GM23248 (cell line): ENCODE results near the gene PHF21A. TPM values are rescaled to one million over a fixed set of nuclear protein-coding genes. Genes with fewer than 3 reads are reported as not detected.

Experiments used
- DNase-seq: peaks from one replicate; pipeline ENCODE4 v3.0.0-alpha.2; 2015
- H2AFZ ChIP-seq: fragments of 200-600 bp; sonication (generic); 2 replicates; pipeline ENCODE4 v1.6.1; 2016; ENCODE audit warnings: antibody characterized with exemption
- H3F3A ChIP-seq: fragments of 200-600 bp; sonication (generic); 2 replicates; pipeline ENCODE4 v1.6.1; 2016; ENCODE audit warnings: mild to moderate bottlenecking, antibody characterized with exemption, mixed run types; ENCODE audit not compliant: insufficient read depth
- H3K27ac ChIP-seq: fragments of 200-600 bp; sonication (generic); 2 replicates; pipeline ENCODE4 v1.5.1; 2016; ENCODE audit warnings: mild to moderate bottlenecking
- H3K27me3 ChIP-seq: fragments of 200-600 bp; sonication (generic); replicated peaks from 2 replicates; pipeline ENCODE4 v1.6.1; 2016; ENCODE audit warnings: mild to moderate bottlenecking; ENCODE audit not compliant: insufficient read depth
- H3K36me3 ChIP-seq: fragments of 200-600 bp; sonication (generic); 2 replicates; pipeline ENCODE4 v1.6.1; 2016; ENCODE audit warnings: low read depth, mild to moderate bottlenecking
- H3K4me1 ChIP-seq: fragments of 200-600 bp; sonication (generic); 2 replicates; pipeline ENCODE4 v1.6.1; 2016; ENCODE audit warnings: mild to moderate bottlenecking; ENCODE audit not compliant: insufficient read depth
- H3K4me2 ChIP-seq: fragments of 200-600 bp; sonication (generic); one replicate; pipeline ENCODE4 v1.6.1; 2016; ENCODE audit warnings: mild to moderate bottlenecking; ENCODE audit not compliant: unreplicated experiment
- H3K4me3 ChIP-seq: fragments of 200-600 bp; sonication (generic); 2 replicates; pipeline ENCODE4 v1.5.1; 2016; ENCODE audit warnings: mild to moderate bottlenecking
- H3K79me2 ChIP-seq: fragments of 200-600 bp; sonication (generic); 2 replicates; pipeline ENCODE4 v1.6.1; 2016; ENCODE audit warnings: mild to moderate bottlenecking; ENCODE audit not compliant: insufficient read depth
- H3K9ac ChIP-seq: fragments of 200-600 bp; sonication (generic); 2 replicates; pipeline ENCODE4 v1.6.1; 2016; ENCODE audit warnings: mild to moderate bottlenecking
- H3K9me2 ChIP-seq: fragments of 200-600 bp; sonication (generic); 2 replicates; pipeline ENCODE4 v1.6.1; 2016; ENCODE audit warnings: mixed run types, mild to moderate bottlenecking, moderate library complexity; ENCODE audit not compliant: insufficient read depth
- H3K9me3 ChIP-seq: fragments of 200-600 bp; sonication (generic); one replicate; pipeline ENCODE4 v1.6.1; 2017; ENCODE audit warnings: low read depth
- H4K20me1 ChIP-seq: fragments of 200-600 bp; sonication (generic); 2 replicates; pipeline ENCODE4 v1.6.0; 2016; ENCODE audit not compliant: insufficient read depth
- EZH2 ChIP-seq: fragments of 200-600 bp; sonication (generic); IDR thresholded peaks from 2 replicates; pipeline ENCODE4 v1.6.1; 2018; ENCODE audit warnings: antibody characterized with exemption, mild to moderate bottlenecking; ENCODE audit not compliant: insufficient read depth, poor library complexity, severe bottlenecking
- EZH2phosphoT487 ChIP-seq: fragments of 200-600 bp; sonication (generic); IDR thresholded peaks from 2 replicates; pipeline ENCODE4 v1.6.1; 2018; ENCODE audit warnings: antibody characterized with exemption, moderate library complexity, mild to moderate bottlenecking, low read depth; ENCODE audit not compliant: insufficient read depth
- WGBS, 2 experiments: methylation state at CpG; one replicate each; pipeline ENCODE4 v1.1.6; 2015 to 2017; ENCODE audit warnings: low lambda C conversion rate in 2 of 2, low coverage in 1 of 2; ENCODE audit errors: missing lambda C conversion rate in 2 of 2; 5-methylcytosine and 5-hydroxymethylcytosine counted together
- in situ Hi-C: fragments of 300-500 bp; cut with MboI; formaldehyde crosslinking; loops from 2 replicates; pipeline ENCODE4 v1.15.0; 2020
- polyA plus RNA-seq: library from polyadenylated mRNA; unstranded; fragments of >200 nt; fragmentation: Nextera tagmentation; extraction: Ambion mirVana; gene quantifications from 2 replicates; pipeline ENCODE4 v1.2.1, GENCODE V29; 2016
- total RNA-seq: library from RNA; depleted of rRNA; stranded (reverse); fragments of >200 nt; shearing (Covaris generic); gene quantifications from 2 replicates; pipeline ENCODE4 v1.2.3, GENCODE V29; 2014

PHF21A gene
- total and polyA plus RNA-seq, 2 experiments from 2014 or later, result 11.2 to 17.0 TPM

GRCh38 chr11:45929486-45930030 is 191.7 kb downstream of the PHF21A start:
- DNase-seq, result peak; percentile 40
- Histone ChIP-seq H3K27me3 (no peaks in the 10 kb centered on the region), H3K4me2 (no peak overlapping the region), H3K9me3 (no peaks in the 10 kb centered on the region), H3K79me2 (no peaks in the 10 kb centered on the region), H3K4me3 (no peak overlapping the region), H3K9ac (no peak overlapping the region), H3K36me3 (no peaks in the 10 kb centered on the region), H3K4me1 (no peaks in the 10 kb centered on the region), H3K9me2 (no peaks in the 10 kb centered on the region), H3K27ac (no peak overlapping the region), H2AFZ (no peak overlapping the region), H4K20me1 (no peaks in the 10 kb centered on the region), H3F3A (no peaks in the 10 kb centered on the region)
- in situ Hi-C loops, result no loop called here
- TF ChIP-seq EZH2 (no peak), EZH2phosphoT487 (no peak)
- 82 to 92% methylated on average over 9 to 10 of the region's 10 CpGs for WGBS, 2 experiments

- no peak for DNase-seq
- no peaks in the 10 kb centered on the region for H4K20me1 ChIP-seq
- WGBS, 2 experiments, result 80 to 82% methylated on average over 13 of the region's 13 CpGs
- H3K4me2 ChIP-seq, result no peak overlapping the region
- no peaks in the 10 kb centered on the region for H3K9me2 ChIP-seq
- H3F3A ChIP-seq, result no peaks in the 10 kb centered on the region
- H3K36me3 ChIP-seq, result no peaks in the 10 kb centered on the region
- no peak overlapping the region for H3K4me3 ChIP-seq
- no peaks in the 10 kb centered on the region for H3K9me3 ChIP-seq
- no peak for TF ChIP-seq EZH2
- no peak for TF ChIP-seq EZH2phosphoT487
- no peaks in the 10 kb centered on the region for H3K4me1 ChIP-seq
- no peak overlapping the region for H2AFZ ChIP-seq
- no peaks in the 10 kb centered on the region for H3K27me3 ChIP-seq
- in situ Hi-C loops, result no loop called here
- H3K79me2 ChIP-seq, result no peaks in the 10 kb centered on the region
- H3K9ac ChIP-seq, result no peak overlapping the region
- H3K27ac ChIP-seq, result no peak overlapping the region
These were observed 192.6 kb downstream of the PHF21A start for GRCh38 chr11:45928535-45929215.

GRCh38 chr11:45927684-45928413 is 193.4 kb downstream of the PHF21A start:
- TF ChIP-seq EZH2, result no peak
- TF ChIP-seq EZH2phosphoT487, result no peak
- H3K79me2 ChIP-seq, result no peaks in the 10 kb centered on the region
- H3K4me1 ChIP-seq, result no peaks in the 10 kb centered on the region
- no peak overlapping the region for H3K27ac ChIP-seq
- no peak overlapping the region for H3K9ac ChIP-seq
- no peaks in the 10 kb centered on the region for H4K20me1 ChIP-seq
- peaks cover 7% of the 10 kb centered on the region for H3K27me3 ChIP-seq
- H3F3A ChIP-seq, result no peaks in the 10 kb centered on the region
- no peak for DNase-seq
- in situ Hi-C loops, result no loop called here
- H3K36me3 ChIP-seq, result no peaks in the 10 kb centered on the region
- H3K4me2 ChIP-seq, result no peak overlapping the region
- H3K9me2 ChIP-seq, result no peaks in the 10 kb centered on the region
- H3K4me3 ChIP-seq, result no peak overlapping the region
- no peak overlapping the region for H2AFZ ChIP-seq
- no peaks in the 10 kb centered on the region for H3K9me3 ChIP-seq
- WGBS, 2 experiments, result 82 to 86% methylated on average over 27 of the region's 27 CpGs

- no peaks in the 10 kb centered on the region for H3F3A ChIP-seq
- no peaks in the 10 kb centered on the region for H3K4me1 ChIP-seq
- no peaks in the 10 kb centered on the region for H4K20me1 ChIP-seq
- TF ChIP-seq EZH2phosphoT487 (no peak), EZH2 (no peak)
- H3K4me3 ChIP-seq, result no peak overlapping the region
- H3K79me2 ChIP-seq, result no peaks in the 10 kb centered on the region
- no peaks in the 10 kb centered on the region for H3K9me2 ChIP-seq
- in situ Hi-C loops, result no loop called here
- H2AFZ ChIP-seq, result no peak overlapping the region
- no peaks in the 10 kb centered on the region for H3K9me3 ChIP-seq
- WGBS, 2 experiments, result 69 to 72% methylated on average over 13 to 15 of the region's 15 CpGs
- no peak overlapping the region for H3K4me2 ChIP-seq
- DNase-seq, result no peak
- no peak overlapping the region for H3K27ac ChIP-seq
- H3K9ac ChIP-seq, result no peak overlapping the region
- H3K27me3 ChIP-seq, result peaks cover 12% of the 10 kb centered on the region
- no peaks in the 10 kb centered on the region for H3K36me3 ChIP-seq
These were observed 193.9 kb downstream of the PHF21A start for GRCh38 chr11:45927332-45927683.
